Breast epithelium (tissue), 3 donors: ENCODE data around the gene IKBKG.

ENCODE experiments used
- POLR2A ChIP-seq: fragments of 450-650 bp; IDR thresholded peaks from one replicate; pipeline ENCODE4 v1.6.1; 2016; ENCODE audit warnings: antibody characterized with exemption, mild to moderate bottlenecking, moderate library complexity
- TF ChIP-seq, protein P1 (sequence below), 3 donors: fragments of 450-650 bp; IDR thresholded peaks; one replicate each; pipeline ENCODE4 v1.5.1; 2016 to 2017; ENCODE audit warnings: antibody characterized with exemption in 3 of 3, mild to moderate bottlenecking in 3 of 3, moderate library complexity in 3 of 3

DNA sequence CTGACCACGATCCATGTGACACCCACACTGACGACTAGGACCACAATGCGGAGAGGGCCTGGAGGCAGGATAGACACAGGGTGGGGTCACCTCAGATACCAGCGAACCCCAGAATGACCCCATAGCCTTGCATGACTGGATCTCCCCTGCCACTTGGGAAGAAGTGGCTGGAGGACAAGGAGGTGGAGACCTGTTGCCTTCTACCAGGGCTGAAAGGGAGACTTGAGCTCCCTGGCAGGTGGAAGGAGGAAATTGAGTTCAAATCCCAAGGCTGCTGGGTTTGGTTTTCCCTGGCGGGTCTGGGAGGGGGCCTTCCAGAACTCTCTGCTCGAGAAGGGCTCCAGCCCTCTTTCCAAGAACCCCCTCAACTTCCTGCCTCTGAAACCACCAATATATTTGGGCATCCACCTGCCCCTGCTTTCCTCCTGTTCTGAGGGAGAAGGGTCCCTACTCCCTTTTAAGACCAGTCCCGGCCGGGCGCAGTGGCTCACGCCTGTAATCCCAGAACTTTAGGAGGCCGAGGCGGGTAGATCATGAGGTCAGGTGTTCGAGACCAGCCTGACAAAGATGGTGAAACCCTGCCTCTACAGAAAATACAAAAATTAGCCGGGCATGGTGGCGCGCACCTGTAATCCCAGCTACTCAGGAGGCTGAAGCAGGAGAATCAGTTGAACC lies 34.4 kb upstream of the IKBKG start:
- TF ChIP-seq, protein P1, sequence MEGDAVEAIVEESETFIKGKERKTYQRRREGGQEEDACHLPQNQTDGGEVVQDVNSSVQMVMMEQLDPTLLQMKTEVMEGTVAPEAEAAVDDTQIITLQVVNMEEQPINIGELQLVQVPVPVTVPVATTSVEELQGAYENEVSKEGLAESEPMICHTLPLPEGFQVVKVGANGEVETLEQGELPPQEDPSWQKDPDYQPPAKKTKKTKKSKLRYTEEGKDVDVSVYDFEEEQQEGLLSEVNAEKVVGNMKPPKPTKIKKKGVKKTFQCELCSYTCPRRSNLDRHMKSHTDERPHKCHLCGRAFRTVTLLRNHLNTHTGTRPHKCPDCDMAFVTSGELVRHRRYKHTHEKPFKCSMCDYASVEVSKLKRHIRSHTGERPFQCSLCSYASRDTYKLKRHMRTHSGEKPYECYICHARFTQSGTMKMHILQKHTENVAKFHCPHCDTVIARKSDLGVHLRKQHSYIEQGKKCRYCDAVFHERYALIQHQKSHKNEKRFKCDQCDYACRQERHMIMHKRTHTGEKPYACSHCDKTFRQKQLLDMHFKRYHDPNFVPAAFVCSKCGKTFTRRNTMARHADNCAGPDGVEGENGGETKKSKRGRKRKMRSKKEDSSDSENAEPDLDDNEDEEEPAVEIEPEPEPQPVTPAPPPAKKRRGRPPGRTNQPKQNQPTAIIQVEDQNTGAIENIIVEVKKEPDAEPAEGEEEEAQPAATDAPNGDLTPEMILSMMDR (IDR thresholded peaks at IDR 0.05), result no peak
- no peak for TF ChIP-seq POLR2A
